LHCN-M2 (cell line): ENCODE data around the gene GPR146. TPM values are rescaled to one million over a fixed set of nuclear protein-coding genes. Genes with fewer than 3 reads are reported as not detected.

Experiments used
- DNase-seq: peaks from one replicate; pipeline ENCODE4 v3.0.0-alpha.2; 2012; ENCODE audit warnings: low read depth
- total RNA-seq: library from RNA; depleted of rRNA; stranded (reverse); fragments of >200 nt; gene quantifications from 2 replicates; pipeline ENCODE4 v1.2.3, GENCODE V29; 2014

The GPR146 gene
- total RNA-seq, 1 experiment from 2014 or later = 4.6 TPM

GRCh38 chr7:1076184-1077072 is 32.1 kb downstream of the GPR146 start:
- no peak for DNase-seq

- no peak for DNase-seq
These were observed 34.2 kb downstream of the GPR146 start for GRCh38 chr7:1078519-1078918.

- DNase-seq = no peak
These were observed 34.6 kb downstream of the GPR146 start for GRCh38 chr7:1078985-1079384.

- no peak for DNase-seq
These were observed 35.2 kb downstream of the GPR146 start for GRCh38 chr7:1079546-1079945.

GRCh38 chr7:1080252-1080920 is 36.0 kb downstream of the GPR146 start:
- DNase-seq = no peak

DNA sequence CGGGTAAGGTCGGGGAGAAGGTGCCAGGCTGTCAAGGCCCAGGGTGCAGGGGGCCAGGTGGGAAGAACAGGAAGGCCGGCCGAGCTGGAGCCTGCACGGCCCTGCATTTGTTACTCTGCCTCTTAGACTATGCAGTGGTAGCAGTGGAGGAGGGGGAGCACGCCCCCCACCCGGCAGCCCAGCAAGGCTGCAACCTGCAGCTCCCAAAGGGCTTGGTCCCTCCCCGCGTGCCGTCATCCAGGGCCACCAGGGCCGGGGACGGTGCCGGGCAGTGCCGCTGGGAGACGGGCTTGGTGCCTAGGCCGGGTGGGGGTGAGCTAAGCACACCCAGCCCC is 36.5 kb downstream of the GPR146 start:
- DNase-seq = no peak

- no peak for DNase-seq
These were observed 37.0 kb downstream of the GPR146 start for GRCh38 chr7:1081336-1081735.

DNA sequence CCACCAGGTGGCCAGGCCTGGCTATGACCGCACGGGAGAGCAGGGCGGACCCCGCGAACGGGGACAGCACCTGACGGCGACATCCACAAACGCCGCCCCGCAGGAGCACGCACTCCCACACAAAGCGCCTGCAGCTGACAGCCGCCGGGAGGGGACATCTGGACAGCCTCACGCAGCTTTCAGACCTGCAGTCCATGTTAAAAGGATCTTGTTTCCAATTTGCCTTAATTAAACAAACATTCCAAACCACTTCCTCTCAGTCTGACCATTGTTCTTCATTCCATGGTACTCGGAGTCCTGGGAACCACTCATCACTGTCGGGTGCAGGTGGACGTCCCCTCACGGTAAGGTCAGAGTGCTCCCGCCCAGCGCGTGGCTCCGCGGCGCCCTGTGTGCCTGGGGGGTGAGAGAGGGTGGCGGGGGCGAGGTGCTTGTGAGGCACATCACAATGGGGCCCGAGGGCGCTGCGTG is 37.6 kb downstream of the GPR146 start:
- DNase-seq = no peak

- DNase-seq = no peak
These were observed 39.6 kb downstream of the GPR146 start for GRCh38 chr7:1083729-1084657.

DNA sequence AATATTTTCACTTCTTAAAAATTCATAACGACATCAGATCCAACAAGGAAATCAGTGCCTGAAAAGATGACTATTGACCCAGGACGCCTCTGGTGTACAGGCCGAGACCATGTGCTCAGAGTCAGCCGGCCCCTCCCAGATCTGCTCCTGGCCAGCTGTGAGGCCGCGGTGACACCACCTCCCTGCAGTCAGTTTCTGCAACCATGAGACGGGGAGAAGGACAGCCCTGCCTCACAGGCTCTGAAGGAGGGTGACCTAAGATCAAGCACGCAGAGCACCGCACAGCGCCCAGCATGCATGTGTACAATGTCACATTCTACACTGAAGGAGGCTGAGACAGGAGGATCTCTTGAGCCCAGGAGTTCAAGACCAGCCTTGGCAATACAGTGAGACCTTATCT is 40.9 kb downstream of the GPR146 start:
- no peak for DNase-seq

GRCh38 chr7:1085910-1086421 is 41.6 kb downstream of the GPR146 start:
- DNase-seq = peak; percentile 58

DNA sequence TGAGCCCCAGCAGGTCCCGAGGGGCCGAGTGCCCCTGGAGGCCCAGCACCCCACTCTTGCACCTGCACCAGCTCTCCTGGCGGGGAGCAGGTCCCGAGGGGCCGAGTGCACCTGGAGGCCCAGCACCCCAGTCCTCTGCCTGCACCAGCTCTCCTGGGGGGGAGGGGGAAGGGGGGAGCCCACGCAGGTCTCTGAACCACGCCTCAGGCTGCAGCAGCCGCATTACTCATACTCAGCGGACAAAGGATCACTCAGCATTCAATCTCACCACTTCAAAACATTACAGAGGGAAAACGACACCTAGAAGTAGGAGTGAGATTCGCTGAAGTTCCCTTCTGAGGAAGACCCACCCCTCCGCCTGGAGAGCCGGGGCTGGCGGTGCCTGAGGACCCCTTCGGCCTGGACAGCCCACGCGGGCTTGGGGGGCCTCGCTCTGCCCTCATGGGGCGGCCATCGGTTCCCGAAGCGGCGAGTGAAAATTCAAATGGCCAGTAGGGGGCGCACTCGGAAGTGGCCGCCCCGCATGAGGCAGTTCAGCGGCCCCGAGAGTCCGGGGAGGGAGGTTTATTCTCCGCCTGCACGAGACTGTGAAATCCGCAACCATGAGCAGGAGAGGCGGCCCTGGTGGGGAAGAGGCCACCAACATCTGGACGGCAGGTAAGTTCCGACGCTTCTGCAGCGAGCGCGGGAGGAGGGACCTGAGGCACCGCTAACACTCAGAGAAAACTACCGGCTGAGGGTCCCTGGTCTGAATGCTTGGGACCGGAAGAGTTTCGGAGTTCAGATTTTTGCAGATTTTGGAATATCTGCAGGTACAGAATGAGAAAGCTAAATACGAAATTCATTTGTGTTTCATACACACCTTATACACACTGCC is 42.5 kb downstream of the GPR146 start:
- peak; percentile 57 for DNase-seq

GRCh38 chr7:1087465-1087814 is 43.1 kb downstream of the GPR146 start:
- no peak for DNase-seq

- DNase-seq = no peak
These were observed 43.9 kb downstream of the GPR146 start, which contains the start of gene GPER1 for GRCh38 chr7:1087952-1088920. TSS of gene GPER1 (plus strand) at chr7:1088113. CDS start at chr7:1091729, 3,616 bp downstream.

DNA sequence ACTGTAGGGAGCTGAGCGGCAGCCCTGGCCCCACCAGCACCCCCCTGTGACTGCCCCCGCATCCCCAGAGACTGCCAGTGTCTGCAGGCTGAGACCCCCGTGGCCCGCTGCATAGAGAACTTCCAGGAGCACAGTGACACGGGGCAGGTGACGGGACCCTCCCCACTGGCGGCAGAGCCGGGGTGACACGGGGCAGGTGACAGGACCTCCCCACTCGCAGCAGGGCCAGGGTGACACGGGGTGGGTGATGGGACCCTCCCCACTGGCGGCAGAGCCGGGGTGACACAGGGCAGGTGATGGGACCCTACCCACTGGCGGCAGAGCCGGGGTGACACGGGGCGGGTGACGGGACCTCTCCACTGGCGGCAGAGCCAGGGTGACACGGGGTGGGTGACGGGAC is 45.9 kb downstream of the GPR146 start:
- DNase-seq = no peak

DNA sequence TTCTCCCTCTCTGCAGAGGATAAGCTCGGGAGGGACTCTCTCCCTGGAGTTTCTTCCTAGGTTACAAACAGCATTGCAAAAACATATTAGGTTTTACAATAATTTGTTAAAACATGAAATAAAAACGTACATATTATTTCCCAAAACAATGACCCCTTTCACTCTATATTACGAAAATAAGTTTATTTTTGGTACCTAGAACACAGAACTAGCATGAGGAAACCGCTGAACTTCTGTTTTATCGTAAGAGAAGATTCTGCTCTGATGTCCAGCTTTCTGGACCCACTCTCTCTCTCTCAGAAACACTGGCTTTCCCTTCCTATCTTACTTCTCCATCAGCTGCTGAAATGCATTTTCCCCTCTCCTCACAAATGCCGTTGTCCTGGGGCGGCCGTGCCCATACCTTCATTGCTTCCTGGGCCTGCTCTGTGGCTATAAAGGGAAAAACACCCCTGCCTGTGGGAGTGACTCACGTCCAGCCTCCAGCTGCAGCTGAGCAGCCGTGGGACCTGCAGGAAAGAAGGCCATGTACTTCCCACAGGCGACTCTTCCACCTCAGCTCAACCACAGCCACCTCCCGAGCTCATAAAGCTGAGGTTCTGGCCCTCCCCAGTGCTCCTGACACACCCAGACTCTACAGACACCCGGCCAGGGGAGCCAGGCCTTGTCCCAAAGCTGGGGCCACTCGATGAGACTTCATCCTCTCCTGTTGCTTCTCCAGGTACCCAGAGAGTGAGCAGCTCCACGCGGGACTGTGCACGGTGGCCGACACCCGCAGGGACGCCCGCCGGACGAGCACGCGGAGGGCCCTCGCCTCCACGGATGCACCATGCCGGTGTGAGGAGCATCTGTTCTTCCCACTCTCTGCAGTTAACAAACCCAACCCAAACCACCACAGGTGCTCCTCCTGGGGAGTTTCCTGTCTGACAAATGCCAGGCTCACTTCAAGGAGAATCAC is 46.6 kb downstream of the GPR146 start:
- no peak for DNase-seq

DNA sequence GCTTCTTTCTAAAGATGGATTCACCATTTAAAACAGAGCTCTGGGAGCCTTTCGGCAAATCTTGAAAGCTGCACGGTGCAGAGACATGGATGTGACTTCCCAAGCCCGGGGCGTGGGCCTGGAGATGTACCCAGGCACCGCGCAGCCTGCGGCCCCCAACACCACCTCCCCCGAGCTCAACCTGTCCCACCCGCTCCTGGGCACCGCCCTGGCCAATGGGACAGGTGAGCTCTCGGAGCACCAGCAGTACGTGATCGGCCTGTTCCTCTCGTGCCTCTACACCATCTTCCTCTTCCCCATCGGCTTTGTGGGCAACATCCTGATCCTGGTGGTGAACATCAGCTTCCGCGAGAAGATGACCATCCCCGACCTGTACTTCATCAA is 47.3 kb downstream of the GPR146 start:
- no peak for DNase-seq

- no peak for DNase-seq
These were observed 47.9 kb downstream of the GPR146 start for GRCh38 chr7:1092161-1092632.
